CMK (cell line): ENCODE measurements around the gene FAM89B.
"Not testable (repeated sequence)": the region's sequence is repeated elsewhere in the genome, so short reads cannot be mapped to it uniquely, and the experiment has no call there.

Experiments
- DNase-seq: peaks from one replicate; pipeline ENCODE4 v3.0.0-alpha.2; 2010; ENCODE audit warnings: low read depth

FAM89B gene

DNA sequence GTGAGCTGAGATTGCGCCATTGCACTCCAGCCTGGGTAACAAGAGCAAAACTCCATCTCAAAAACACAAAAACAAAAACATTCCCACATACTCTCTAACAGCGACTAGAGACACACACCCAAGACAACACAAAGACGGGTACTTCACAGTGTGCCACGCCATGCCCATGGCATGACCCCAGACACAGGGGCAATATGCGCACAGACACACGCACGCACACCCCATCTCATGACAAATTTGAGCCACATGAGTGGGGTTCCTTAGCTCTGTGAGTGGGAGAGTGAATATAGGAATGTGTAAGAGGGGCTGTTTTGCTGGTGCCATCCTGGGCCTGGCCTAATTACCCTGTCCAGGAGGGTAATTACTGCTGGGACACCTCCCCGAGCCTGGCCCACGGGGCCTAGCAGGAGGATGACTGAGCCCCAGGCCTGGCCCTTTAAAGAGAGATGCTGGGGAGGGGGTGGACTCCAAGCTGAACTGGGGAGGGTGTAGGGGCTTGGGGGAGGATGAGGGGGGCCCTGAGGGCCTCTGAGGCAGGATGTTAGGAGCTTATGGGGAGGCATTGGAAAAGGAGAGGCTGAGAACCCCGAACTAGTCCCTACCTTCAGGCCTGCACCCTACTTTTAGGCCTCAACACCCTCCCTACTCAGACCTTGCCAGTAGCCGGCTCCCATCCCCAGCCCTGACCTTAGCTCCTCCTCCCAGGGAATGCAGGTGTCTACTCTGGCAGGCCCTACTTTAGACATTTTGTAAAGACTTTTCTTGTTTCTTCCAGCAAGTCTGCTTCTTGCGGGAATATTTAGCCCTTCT, 15.7 kb upstream of the FAM89B start:
- no peak for DNase-seq

DNA sequence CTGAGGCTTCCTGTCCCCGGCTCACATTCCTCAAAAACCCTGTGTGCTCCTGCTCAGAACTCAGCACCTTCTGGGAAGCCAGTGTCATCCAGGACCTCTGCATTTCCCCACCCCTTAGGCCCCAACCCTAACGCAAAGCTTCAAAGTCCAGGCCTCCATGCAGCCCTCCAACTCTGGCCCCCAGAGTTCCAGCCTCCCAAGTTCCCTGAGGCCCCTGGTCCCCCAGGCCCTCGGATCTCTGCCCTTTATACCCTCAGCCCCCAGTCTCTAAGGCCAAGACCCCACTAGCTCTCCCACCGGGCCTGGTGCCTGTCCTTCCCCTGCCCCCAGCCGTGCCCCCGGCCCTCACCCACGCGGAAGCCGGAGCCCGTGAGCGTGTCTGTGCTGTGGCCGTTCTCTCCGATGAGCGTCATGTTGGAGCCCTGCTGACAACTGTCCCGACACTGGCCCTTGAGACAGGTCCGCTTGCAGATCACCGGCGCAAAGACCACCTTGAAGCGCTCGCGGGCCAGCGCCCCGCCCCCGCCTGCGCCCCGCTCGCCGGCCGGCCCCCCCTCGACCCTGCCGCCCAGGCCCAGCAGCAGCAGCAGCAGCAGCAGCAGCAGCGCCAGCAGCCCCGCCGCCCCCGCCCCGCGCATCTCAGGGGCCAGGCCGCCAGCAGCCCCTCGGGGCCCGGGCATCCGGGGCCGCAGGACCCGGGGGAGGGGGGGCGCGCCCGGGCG, 14.9 kb upstream of the FAM89B start:
- DNase-seq = no peak

DNA sequence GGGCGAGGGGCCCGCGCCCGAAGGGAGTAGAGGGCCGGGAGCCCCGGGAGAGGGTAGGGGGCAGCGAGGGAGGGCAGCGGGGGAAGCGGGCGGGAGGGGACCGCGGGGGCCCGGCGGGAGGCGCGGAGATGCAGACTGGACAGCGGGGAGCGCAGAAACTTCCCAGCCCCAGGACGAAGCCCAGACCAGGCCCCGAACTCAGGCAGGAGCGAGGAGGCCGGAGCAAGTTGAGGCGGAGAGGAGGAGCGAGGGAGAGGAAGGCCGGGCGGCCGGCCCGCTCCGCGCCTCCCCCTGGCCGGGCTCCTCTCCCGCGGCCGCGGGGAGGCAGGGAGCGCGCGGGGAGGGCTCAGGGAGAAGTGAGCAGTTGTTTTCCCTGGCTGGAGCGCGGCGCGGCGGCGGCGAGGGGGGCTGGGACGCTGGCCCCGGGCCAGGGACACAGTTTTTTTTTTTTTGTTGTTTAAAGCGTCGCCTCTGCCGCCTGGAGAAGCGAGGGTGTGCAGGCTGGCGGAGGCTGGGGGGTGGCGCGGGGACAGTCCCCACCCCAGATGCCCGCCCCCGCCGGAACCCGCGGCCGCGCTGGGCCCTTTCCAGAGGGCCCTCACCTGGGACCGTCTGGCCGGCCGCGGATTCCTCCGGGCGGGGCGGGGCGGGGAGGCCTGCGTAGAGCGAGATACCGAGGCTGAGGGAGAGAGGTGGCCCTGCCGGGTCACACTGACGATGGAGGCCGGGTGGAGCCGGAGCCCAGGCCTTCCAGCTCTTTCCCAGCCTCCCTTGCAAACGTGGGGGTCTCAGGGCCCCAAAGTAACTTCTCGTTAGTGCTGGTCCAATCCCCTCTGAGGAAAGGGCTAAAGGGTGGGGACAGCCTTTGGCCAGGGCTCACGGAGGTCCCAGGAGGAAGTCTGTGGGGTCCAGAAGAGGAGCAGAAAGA, 14.1 kb upstream of the FAM89B start, which contains the start of gene LTBP3:
Gene LTBP3, minus strand, starts transcription at position 358 of the 928 bp plus-strand sequence. CDS start 400 bp downstream, outside the sequence.
- DNase-seq = no peak

DNA sequence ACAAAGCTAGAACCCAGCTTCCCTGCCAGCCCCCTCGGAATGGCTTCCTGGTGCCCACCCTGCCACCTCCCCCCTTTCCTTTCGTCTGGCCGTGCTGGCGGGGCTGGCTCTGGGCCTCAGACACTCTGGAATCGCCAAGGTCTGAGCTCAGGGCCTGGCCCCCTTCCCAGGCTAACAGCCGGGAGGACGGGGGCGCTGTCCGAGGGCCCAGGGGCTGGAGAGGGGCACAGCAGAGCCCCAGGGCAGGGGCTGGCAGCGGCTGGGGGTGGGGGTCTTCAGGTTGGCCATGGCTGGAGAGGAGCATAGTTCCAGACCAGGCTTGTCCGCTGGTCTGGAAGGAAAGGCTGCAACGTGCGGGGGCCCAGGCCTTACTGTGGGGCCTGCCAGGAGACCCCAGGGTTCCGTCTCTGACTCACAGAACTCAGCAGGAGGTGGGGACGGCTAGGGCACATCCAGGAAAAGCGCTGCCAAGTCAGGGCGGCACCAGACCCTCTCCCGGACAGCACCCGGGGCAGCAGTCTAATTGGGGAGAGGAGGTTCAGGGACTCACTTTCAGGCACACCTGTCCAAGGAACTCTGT, 13.3 kb upstream of the FAM89B start:
- no peak for DNase-seq

DNA sequence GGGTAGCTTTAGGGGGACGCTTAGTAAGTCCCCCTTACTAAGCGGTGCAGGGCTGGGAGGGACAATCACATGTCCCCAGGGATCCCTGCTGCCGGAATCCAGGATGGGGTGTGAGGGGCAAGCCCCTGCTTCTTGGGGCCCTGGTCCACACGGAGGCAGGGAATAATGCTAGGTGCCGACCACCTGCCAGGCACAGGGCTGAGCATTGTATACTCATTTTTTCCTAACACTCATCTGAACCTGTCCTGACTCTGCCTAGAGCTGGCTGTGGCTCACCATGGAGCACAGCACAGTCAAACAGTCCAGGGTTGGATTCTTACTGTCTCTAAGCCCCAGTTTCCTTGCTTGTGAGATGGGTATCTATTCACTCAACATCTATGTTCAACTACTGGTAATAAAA, 12.8 kb upstream of the FAM89B start:
- DNase-seq = no peak

DNA sequence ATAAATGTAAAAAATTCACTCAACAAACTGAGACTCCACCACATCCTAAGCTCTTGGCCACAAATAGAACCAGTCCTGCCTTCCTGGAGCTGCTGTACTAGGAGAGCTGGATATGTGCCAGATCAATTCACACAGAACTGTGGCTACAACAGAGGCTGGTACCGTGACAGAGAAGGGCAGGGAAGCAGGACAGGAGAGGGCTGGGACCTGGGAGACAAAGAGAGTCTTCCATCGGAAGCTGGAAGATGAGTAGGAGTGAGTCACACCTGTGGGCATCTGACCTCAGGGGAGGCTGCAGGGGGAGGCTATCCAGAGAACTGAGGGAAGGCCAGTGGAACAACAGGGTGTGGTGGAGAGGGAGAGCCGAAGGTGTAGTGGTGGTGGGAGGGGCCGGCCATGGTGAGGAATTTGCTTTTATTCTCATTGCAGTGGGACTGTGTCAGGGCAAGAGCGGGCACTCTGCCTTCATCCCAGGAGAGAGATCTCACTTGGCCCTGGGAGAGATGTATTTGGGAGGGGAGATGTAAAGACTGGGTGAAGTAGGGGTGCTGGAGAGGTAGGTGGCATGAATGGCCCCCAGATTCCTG, 12.3 kb upstream of the FAM89B start:
- no peak for DNase-seq

DNA sequence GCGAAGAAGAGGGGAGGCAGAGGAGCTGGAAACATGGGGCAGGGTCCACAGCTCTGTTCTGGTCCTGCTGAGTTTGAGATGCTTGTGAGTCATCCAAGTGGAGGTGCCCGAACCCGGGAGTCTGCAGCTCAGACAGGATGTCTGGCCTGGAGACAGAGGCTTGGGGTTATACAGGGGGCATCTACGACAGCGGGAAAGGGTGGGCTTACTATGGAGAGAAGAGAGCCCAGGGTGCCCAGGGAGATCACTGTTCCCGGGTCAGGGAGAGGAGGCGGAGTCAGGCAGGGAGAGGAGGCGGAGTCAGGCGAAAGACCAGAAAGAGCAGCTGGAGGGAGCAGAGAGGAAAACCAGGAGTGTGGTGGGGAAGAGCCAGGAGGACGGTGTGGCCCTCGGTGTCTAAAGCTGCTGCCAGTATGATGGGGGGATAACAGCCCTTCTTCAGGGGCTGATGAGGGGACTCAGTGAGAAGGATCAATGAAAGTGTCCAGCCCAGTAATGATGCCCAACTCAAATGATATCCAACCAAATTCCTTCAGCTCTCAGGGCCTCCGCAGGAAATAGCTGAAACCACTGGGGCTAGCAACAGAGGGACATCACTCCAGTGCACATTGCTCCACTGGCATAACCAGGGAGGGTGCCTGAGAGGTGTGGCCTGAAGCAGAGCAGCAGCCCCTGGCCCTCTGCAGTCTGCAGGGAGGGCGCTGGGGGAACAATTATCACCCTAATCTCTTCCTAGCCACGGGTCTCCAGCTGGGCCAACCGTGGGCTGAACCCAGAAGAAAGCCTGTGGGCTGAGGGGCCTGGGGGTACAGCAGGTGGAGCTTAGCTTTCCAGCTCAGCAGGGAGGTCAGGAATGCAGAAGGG, 11.6 kb upstream of the FAM89B start:
- DNase-seq = no peak

DNA sequence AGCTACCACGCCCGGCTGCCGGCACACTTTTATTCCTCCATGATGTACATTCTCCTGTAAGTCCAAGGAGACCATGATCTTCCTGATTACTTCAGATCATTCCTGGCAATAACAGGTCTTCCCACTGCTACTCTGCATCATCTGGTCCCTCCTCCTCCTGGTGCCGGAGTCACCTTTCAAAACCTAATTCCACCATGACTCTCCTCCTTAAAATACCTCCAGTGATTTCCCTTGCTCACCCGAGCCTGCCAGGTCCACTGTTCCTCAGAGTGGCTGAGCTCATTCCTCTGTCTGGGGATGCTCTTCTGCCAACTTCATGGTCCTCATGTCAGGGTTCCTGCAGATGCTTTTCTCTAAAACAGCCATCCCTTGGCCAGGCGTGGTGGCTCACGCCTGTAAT, 10.3 kb upstream of the FAM89B start:
- no peak for DNase-seq

DNA sequence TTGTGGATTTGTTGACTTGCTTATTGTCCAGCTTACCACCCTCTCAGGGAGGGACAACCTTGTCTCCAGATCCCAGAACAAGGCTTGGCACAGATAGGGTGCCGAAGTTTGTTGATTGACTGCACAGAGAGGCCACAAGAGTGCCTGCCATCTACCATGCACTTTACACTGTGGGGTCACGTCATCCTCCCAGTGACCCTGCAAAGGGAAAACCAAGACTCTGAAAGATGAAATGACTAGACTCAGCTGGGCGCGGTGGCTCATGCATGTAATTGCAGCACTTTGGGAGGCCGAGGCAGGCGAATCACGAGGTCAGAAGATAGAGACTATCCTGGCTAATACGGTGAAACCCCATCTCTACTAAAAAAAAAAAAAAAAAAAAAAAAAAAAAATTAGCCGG, 9.6 kb upstream of the FAM89B start:
- DNase-seq = no peak

DNA sequence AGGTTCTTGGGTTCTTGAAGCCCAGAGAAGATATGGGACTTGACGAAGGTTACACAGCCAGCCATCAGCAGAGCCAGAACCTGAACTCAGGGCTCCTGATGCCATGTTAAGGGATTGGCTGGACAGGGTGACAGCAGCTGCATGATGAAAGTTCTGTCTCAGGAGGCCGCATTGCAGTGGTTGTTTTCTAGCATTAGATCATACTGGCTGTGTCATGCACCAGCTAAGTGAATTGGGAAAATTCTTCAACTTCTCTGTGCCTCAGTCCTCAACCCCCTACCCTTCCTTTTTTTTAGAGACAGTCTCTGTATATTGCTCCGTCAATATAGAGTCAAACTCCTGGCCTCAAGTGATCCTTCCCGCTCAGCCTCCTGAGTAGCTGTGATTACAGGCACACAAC, 8.7 kb upstream of the FAM89B start:
- DNase-seq = no peak

DNA sequence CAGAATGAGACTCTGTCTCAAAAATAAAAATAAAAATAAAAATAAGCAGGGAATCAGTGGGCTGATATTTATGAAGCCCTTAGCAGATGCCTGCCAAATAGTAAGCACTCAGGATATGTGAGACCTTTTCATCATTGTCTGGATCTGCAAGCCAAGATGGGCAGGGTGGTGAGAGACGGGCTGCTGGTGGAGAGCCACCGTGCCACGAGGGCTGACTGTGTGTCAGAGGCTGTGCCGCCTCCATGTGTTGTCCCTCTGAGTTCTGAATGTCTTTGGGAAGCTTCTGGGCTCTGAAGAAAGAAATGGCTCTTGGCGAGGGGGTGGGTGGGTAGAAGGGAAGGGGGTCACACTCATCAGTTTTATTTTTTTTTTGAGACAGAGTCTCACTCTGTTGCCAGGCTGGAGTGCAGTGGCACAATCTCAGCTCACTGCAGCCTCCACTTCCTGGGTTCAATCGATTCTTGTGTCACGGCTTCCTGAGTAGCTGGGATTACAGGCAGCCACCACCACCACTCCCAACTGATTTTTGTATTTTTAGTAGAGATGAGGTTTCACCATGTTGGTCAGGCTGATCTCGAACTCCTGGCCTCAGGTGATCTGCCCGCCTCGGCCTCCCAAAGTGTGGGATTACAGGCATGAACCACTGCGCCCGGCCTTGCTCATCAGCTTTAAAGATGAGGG, 7.3 kb upstream of the FAM89B start:
- DNase-seq = not testable (repeated sequence)

DNA sequence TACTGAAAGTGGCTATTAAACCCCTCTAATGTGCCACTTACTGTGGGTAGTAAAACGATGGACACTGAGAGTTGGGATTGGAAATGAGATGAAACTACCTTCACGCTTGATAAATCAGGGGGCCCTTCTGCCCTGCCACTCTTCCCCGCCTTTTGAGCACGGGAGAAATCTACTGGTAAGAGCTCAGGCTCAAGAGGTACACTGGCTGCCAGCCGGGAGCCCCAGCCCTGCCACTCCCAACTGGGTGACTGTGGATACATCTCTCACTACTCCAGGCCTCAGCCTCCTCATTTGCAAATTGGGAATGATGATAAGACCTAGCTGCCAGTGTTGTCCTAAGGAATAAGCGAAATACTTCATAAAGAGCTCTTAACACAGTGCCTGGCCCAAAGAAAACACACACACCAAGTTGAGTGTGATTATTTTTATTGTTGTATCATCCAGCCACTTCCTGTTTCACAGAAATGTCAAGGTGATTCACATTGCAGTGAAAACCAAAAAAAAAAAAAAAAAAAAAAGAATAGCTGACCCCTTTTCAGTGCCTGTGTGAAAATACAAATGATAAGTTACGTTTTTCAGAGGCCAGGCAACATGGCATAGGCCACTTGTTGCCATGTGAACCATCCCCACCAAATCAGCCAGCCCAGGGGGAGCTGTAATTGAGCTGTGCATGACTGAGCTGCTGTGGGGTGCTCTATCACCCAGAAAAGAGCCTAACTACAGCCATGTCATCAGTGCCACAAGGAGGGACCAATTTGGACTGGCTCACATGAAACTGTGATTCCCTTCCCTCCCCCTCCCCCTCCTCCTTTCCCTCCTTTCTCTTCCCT, 6.5 kb upstream of the FAM89B start:
- DNase-seq = no peak

DNA sequence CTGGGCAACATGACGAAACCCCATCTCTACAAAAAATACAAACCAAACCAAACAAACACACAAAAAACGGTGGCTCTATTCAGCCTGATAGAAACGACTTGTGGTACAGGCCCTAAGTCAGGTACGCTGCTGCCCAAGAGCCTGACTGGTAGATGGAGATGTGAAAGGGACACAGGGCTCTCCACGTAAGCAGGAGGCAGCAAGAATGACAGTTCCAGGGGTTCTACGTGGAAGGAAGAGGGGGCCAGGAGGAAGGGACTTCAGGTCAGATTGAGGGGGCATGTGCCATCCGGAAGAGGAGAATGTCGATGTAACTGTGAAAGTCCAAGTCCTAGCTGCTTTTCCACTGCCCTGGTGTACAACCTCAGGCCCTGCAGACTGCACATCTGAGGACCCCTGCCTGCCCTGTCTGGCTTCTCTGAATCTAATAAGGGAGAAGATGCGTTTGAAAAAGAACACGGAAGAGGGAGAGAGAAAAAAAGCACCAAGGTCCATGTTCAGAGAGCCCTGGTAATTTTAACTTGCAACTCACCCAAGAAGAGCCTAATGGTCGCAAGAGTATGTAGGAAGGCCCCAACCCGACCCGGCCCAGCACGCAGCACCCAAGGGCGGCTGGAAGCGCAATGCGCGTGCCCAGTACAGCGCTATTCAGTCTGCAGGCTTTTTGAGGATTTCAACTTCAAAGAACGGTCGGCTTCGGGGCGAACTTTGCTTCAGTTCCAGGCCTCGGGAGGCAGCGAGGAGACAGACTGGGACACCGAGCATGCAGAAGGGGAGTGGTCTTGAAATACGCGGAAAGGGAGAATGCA, 3.0 kb upstream of the FAM89B start:
- no peak for DNase-seq

DNA sequence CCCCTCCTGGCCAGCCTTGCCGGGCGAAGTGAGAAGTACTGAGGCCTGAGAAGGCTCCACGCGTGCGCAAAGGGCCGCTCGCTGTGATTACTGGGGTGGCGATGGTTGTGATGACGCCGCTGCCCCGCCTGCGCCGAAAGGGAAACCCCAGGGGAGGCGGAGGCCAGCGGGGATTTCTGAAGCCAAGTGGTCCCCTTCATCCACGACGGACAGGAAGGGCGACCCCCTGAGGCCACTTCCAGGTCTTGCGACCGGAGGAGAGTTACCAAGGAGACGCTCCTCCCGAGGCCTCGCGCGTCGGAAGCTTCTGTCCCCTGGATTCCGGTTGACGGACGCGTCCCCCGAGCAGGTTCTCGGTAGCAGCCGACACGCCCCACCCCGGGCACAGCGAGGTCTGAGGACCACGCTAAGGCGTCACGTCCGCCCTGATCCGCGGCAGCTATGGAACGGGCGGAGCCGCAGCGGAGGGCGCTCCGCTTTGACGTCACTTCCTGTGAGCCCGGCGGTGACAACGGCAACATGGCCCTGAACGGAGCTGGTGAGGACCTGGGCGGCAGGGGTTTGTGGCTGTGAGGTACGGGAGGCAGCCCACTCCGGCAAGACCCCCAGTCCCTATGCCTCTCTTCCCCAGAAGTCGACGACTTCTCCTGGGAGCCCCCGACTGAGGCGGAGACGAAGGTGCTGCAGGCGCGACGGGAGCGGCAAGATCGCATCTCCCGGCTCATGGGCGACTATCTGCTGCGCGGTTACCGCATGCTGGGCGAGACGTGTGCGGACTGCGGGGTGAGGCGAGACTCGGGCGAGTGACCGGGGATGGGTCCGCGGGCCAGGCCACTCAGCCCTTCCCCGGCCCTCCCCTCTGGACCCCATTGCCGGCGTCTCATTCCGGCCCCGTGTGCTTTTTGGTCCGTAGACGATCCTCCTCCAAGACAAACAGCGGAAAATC, 2.1 kb upstream of the FAM89B start, which contains the start of gene ZNRD2:
Gene ZNRD2, plus strand, starts transcription at position 505 of the 946 bp plus-strand sequence. Its CDS starts 15 bp downstream, at position 520.
- DNase-seq = peak; percentile 99

DNA sequence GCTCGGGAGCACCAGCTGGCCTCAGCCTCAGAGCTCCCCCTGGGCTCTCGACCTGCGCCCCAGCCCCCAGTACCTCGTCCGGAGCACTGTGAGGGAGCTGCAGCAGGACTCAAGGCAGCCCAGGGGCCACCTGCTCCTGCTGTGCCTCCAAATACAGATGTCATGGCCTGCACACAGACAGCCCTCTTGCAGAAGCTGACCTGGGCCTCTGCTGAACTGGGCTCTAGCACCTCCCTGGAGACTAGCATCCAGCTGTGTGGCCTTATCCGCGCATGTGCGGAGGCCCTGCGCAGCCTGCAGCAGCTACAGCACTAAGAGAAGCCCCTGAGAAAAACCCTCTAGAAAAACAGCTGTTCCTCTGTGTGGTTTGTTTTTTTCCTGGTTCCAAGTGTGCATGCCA, 918 bp upstream of the FAM89B start:
- DNase-seq = no peak

DNA sequence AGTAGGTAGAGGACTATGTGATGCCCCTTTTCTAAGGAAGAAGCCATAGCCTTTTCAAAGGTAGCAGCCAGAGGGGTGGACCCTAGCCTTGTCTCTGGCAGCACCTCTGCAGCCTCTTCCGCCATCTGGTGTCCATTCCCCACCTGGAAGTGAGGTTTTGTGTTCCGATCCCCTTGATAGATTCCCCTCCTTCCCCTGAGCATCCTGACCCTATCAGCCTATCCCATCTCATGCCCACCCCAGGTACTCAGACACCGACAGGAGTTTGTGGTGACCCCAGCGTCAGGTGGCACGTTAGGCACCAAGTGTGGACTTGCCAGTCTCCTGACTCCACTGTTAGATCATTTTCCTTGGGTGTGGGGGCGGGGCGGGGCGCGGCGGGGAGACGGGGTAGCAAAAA, 398 bp upstream of the FAM89B start:
- no peak for DNase-seq
